HUES64 (cell line): ENCODE data around the gene IFITM10.
"Not testable (repeated sequence)": the region's sequence is repeated elsewhere in the genome, so short reads cannot be mapped to it uniquely, and the experiment has no call there.

ENCODE experiments used
- H3K27ac ChIP-seq: 2 replicates; pipeline ENCODE4 v1.7.0; 2013; ENCODE audit warnings: low read depth, low read length, inconsistent platforms
- H3K27me3 ChIP-seq: 2 replicates; pipeline ENCODE4 v1.6.1; 2013; ENCODE audit warnings: mild to moderate bottlenecking, low read length; ENCODE audit not compliant: insufficient read depth
- H3K36me3 ChIP-seq: 2 replicates; pipeline ENCODE4 v1.6.1; 2013; ENCODE audit warnings: mild to moderate bottlenecking, low read length; ENCODE audit not compliant: insufficient read depth
- H3K4me1 ChIP-seq: 2 replicates; pipeline ENCODE4 v1.6.1; 2013; ENCODE audit warnings: mild to moderate bottlenecking, low read length, moderate library complexity; ENCODE audit not compliant: insufficient read depth
- H3K4me3 ChIP-seq: 2 replicates; pipeline ENCODE4 v1.5.1; 2013; ENCODE audit warnings: mild to moderate bottlenecking, low read length, moderate library complexity
- H3K9ac ChIP-seq: 2 replicates; pipeline ENCODE4 v1.6.1; 2013; ENCODE audit warnings: mild to moderate bottlenecking, low read depth, low read length
- H3K9me3 ChIP-seq: 2 replicates; pipeline ENCODE4 v1.6.1; 2013; ENCODE audit warnings: low read depth, low read length; ENCODE audit not compliant: insufficient read depth
- WGBS: fragments of 150-250, 120-280 bp; methylation state at CpG from one replicate; pipeline ENCODE4 v1.1.7; 2013; ENCODE audit warnings: missing lambda C conversion rate; 5-methylcytosine and 5-hydroxymethylcytosine counted together

The IFITM10 gene

GRCh38 chr11:1690167-1691025 lies 60.0 kb downstream of the IFITM10 start:
- H3K36me3 ChIP-seq = no peaks in the 10 kb centered on the region
- no peaks in the 10 kb centered on the region for H3K9me3 ChIP-seq
- H3K27ac ChIP-seq = no peak overlapping the region
- H3K4me3 ChIP-seq = no peak overlapping the region
- H3K27me3 ChIP-seq = 0 out of 2 replicates have a peak, but pooled peaks cover 4% of the 10 kb centered on the region
- no peaks in the 10 kb centered on the region for H3K4me1 ChIP-seq
- WGBS = 76% methylated on average over 22 of the region's 22 CpGs
- H3K9ac ChIP-seq = no peak overlapping the region

DNA sequence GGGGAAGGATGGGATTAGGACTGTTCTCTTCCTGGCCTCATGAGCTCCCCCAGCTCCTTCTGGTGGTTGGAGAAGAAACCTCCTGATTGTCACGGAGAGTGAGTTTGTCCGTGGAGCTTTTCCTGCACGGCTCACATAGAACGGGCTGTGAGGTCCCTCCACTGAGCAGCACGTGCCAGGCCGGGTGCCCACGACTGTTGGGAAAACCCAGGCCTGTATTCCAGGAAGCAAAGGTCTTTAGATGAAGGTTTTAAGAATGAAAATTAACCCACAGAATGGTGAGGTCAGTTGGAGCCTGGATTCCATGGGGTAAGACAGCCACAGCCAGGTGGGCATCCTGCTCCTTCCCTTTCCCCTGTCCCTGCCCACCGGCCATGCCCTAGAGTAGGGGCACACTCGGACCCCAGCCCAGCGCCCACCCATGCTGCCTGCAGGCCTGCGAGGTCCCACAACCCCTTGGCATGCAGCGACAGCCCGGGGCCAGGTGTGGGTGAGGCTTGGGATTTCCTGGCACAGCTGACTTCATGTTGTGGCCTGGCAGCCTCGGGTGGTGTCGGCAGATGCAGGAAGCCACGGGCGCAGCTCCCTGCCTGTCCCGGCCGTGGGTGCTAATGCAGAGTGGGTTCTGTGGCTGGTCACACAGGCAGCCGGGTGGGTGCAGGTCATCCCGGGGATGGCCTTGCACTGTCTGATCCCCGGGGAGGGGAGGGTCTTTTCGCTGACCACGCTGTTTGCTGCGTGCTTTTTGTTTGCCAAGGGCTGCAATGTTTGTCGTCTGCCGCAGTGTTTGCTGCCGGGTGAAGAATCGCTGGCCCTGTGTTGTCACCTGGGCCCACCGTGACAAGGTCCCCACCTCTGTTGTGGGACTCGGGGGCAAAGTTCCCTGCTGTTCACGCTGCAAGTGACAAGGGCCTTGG lies 60.9 kb downstream of the IFITM10 start:
- not testable (repeated sequence) for H3K36me3 ChIP-seq, H3K27ac ChIP-seq, H3K27me3 ChIP-seq, H3K4me1 ChIP-seq, H3K9ac ChIP-seq, H3K9me3 ChIP-seq, H3K4me3 ChIP-seq
- 81% methylated on average over 29 of the region's 32 CpGs for WGBS

- H3K27ac ChIP-seq, H3K4me1 ChIP-seq: not testable (repeated sequence)
- 86% methylated on average over 17 of the region's 19 CpGs for WGBS
These were observed 62.0 kb downstream of the IFITM10 start for GRCh38 chr11:1688336-1688947.

GRCh38 chr11:1686220-1686619 lies 64.2 kb downstream of the IFITM10 start:
- not testable (repeated sequence) for H3K9me3 ChIP-seq, H3K4me1 ChIP-seq, H3K36me3 ChIP-seq, H3K27me3 ChIP-seq, H3K27ac ChIP-seq, H3K4me3 ChIP-seq, H3K9ac ChIP-seq
- 84% methylated on average over 12 of the region's 15 CpGs for WGBS

More at GRCh38 chr11:1688336-1688947, 62.0 kb downstream of the IFITM10 start:
- not testable (repeated sequence) for H3K4me3 ChIP-seq, H3K9me3 ChIP-seq, H3K9ac ChIP-seq, H3K27me3 ChIP-seq, H3K36me3 ChIP-seq

DNA sequence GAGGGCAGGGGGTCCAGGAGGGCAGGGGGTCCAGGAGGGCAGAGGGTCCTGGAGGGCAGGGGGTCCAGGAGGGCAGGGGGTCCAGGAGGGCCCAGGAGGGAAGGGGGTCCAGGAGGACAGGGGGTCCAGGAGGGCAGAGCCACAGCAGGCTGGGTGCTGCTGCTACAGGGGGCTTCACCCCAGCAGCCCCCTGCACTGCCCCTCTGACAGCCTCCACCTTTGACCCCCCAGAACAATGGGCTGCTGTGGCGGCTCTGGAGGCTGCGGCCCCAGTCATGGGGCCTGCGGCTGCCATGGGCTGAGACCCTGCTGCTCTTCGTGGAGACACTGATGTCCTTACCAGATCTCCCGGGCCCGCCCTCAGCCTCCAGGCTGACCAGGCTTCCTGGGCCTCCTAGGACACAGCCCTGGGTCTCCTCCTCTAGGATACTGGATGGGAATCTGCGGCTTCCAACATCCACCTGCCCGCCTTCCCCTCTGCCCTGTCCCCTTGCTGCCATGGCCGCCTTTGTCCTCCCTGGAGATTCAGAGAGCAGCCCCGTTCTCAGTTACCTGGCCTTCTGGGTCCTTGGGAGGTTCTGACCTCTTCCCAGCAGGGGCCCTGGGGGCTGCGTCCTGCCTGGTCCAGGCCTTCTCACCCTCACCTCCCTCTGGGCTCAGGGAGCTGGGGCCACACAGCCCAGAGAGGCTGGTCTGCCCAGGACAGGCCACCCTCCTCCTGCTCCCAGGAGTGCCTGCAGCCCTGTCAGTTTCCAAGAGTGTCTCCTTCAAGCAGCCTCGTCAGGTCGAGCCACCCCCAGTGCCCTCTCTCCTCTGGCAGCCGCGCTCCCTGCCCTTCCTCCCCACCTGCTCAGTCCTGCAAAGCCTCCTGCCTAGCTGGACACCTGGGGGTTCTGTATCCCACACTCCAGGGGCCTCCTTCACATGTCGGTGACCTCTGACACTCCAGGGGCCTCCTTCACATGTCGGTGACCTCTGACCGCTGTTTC lies 65.2 kb downstream of the IFITM10 start:
- WGBS = 87% methylated on average over 12 of the region's 18 CpGs
- H3K36me3 ChIP-seq, H3K27ac ChIP-seq, H3K4me3 ChIP-seq, H3K9ac ChIP-seq, H3K4me1 ChIP-seq, H3K27me3 ChIP-seq, H3K9me3 ChIP-seq: not testable (repeated sequence)

- not testable (repeated sequence) for H3K4me1 ChIP-seq
- 80% methylated on average over 9 of the region's 24 CpGs for WGBS
These were observed 66.4 kb downstream of the IFITM10 start for GRCh38 chr11:1683904-1684572.

GRCh38 chr11:1683216-1683615 lies 67.2 kb downstream of the IFITM10 start:
- not testable (repeated sequence) for H3K9ac ChIP-seq, H3K4me1 ChIP-seq, H3K27me3 ChIP-seq, H3K4me3 ChIP-seq, H3K36me3 ChIP-seq, H3K27ac ChIP-seq, H3K9me3 ChIP-seq
- 92% methylated on average over 17 of the region's 19 CpGs for WGBS

More at GRCh38 chr11:1683904-1684572, 66.4 kb downstream of the IFITM10 start:
- not testable (repeated sequence) for H3K27me3 ChIP-seq, H3K4me3 ChIP-seq, H3K27ac ChIP-seq, H3K9ac ChIP-seq, H3K36me3 ChIP-seq, H3K9me3 ChIP-seq
